HepG2 (cell line): Measurements from ENCODE around the gene MAGI1. TPM values are rescaled to one million over a fixed set of nuclear protein-coding genes. Genes with fewer than 3 reads are reported as not detected.

Experiments
- ATAC-seq: fragments of 200-7000 bp; cut with Tn5 transposase; 3 replicates; pipeline ENCODE4 v1.9.1; 2020; ENCODE audit warnings: mild to moderate bottlenecking, moderate library complexity
- BruUV-seq: library from RNA; stranded (reverse); fragments of 400-500 nt; replicated peaks from 2 replicates; lab custom pipeline; 2021; lab: Mats Ljungman, UMichigan
- CTCF ChIA-PET: fragments of 300-600 bp; formaldehyde crosslinking; extraction: SDS; loops from one replicate; lab custom pipeline; 2021; ENCODE audit warnings: low total read pairs, inconsistent platforms, low intra/inter-chr PET ratio; lab: Yijun Ruan, JAX
- POLR2A ChIA-PET: fragments of 350-600 bp; sonication (Branson Sonifier 250); formaldehyde crosslinking; loops from one replicate; lab custom pipeline; 2020; ENCODE audit warnings: antibody characterized with exemption, inconsistent platforms; lab: Yijun Ruan, JAX
- DNase-seq: peaks from one replicate; pipeline ENCODE4 v3.0.0-alpha.2; 2015; ENCODE audit warnings: low spot score
- FAIRE-seq: peaks from 3 replicates; lab custom pipeline; 2011; peaks lifted over from hg19 to GRCh38; lab: Jason Lieb, UNC
- H2AFZ ChIP-seq: one replicate; pipeline ENCODE4 v1.6.1; 2011; ENCODE audit warnings: low read length, inconsistent platforms
- H3K27ac ChIP-seq: fragments of 300-600 bp; 3 replicates; pipeline ENCODE4 v1.8.0; 2011; ENCODE audit warnings: mixed run types, mild to moderate bottlenecking, mixed read lengths, low read length, inconsistent platforms; ENCODE audit not compliant: insufficient read depth; ENCODE audit errors: extremely low read length
- H3K27me3 ChIP-seq, 2 experiments: fragments of 200-600 bp in 1 of 2; 2 replicates in 1 of 2; 3 replicates in 1 of 2; pipeline versions ENCODE4 v1.6.0 to v1.8.0; 2011; ENCODE audit warnings: low read length in 2 of 2, mild to moderate bottlenecking in 2 of 2, moderate library complexity in 2 of 2, inconsistent platforms in 1 of 2; ENCODE audit not compliant: insufficient read depth in 2 of 2, control insufficient read depth in 1 of 2
- H3K36me3 ChIP-seq, 2 experiments: fragments of 200-600 bp in 1 of 2; replicated peaks in 1 of 2; 2 replicates in 1 of 2; 3 replicates in 1 of 2; pipeline versions ENCODE4 v1.5.1 to v1.8.0; 2011; ENCODE audit warnings: low read length in 2 of 2, inconsistent platforms in 1 of 2; ENCODE audit not compliant: insufficient read depth in 2 of 2, control insufficient read depth in 1 of 2
- H3K4me1 ChIP-seq: 2 replicates; pipeline ENCODE4 v1.5.1; 2012; ENCODE audit warnings: low read length, inconsistent platforms; ENCODE audit not compliant: insufficient read depth
- H3K4me2 ChIP-seq: 2 replicates; pipeline ENCODE4 v1.6.0; 2011; ENCODE audit warnings: low read depth, low read length, inconsistent platforms
- H3K4me3 ChIP-seq, 3 experiments: fragments of 200-600 bp in 1 of 3; sonication (generic), shearing (Covaris generic) in 1 of 3; replicated peaks in 1 of 3; 2 replicates each; pipeline ENCODE4 v1.5.1; 2011 to 2016; ENCODE audit warnings: low read length in 3 of 3, inconsistent platforms in 2 of 3, low read depth in 2 of 3, mild to moderate bottlenecking in 2 of 3, control low read depth in 1 of 3, mixed read lengths in 1 of 3; ENCODE audit not compliant: insufficient read depth in 1 of 3
- H3K79me2 ChIP-seq: one replicate; pipeline ENCODE4 v1.6.1; 2011; ENCODE audit warnings: low read length, inconsistent platforms; ENCODE audit not compliant: insufficient read depth
- H3K9ac ChIP-seq: 2 replicates; pipeline ENCODE4 v1.6.0; 2011; ENCODE audit warnings: mild to moderate bottlenecking, low read depth, low read length, inconsistent platforms; ENCODE audit not compliant: insufficient read depth
- H3K9me3 ChIP-seq: 2 replicates; pipeline ENCODE4 v1.5.1; 2012; ENCODE audit warnings: mild to moderate bottlenecking, low read length
- H4K20me1 ChIP-seq: 2 replicates; pipeline ENCODE4 v1.6.0; 2011; ENCODE audit warnings: inconsistent platforms, mild to moderate bottlenecking, low read length, moderate library complexity; ENCODE audit not compliant: insufficient read depth
- AGO2 ChIP-seq: fragments of 200-400 bp; formaldehyde crosslinking; optimal IDR thresholded peaks from 2 replicates; pipeline ENCODE3; 2017; ENCODE audit warnings: mild to moderate bottlenecking, low read depth, low read length, moderate library complexity
- NBN ChIP-seq: fragments of 450-650 bp; conservative IDR thresholded peaks from 2 replicates; pipeline ENCODE4 v1.6.1; 2017
- ZNF501 ChIP-seq: sonication (generic); formaldehyde crosslinking; IDR thresholded peaks from 2 replicates; pipeline ENCODE4 v1.5.1; 2020; ENCODE audit warnings: mild to moderate bottlenecking, moderate library complexity, missing genetic modification reagents
- WGBS: methylation state at CpG from one replicate; pipeline ENCODE4 v1.1.6; 2017; ENCODE audit warnings: low lambda C conversion rate; 5-methylcytosine and 5-hydroxymethylcytosine counted together
- in situ Hi-C: cut with HindIII; loops from 2 replicates; pipeline ENCODE4 v1.10.0; 2017; ENCODE audit warnings: low pct_unique_long_range_greater_than_20kb; ENCODE audit not compliant: extremely low pct_ligation_motif_present
- intact Hi-C: fragments of 100-400 bp; cut with micrococcal nuclease; formaldehyde crosslinking; loops from one replicate; pipeline ENCODE4 v1.10.0; 2022; ENCODE audit not compliant: unreplicated experiment
- polyA plus RNA-seq, 8 experiments: library from polyadenylated mRNA; depleted of rRNA in 3 of 8; stranded (reverse) in 7 of 8; unstranded in 1 of 8; fragments of >200 nt; fragmentation: Illumina TruSeq in 4 of 8; extraction: Trizol in 4 of 8; gene quantifications; 2 replicates each; pipeline versions ENCODE4 v1.2.1 to v1.2.3, GENCODE V29; 2011 to 2016; ENCODE audit warnings: low read depth in 4 of 8, missing spikeins in 1 of 8, mixed read lengths in 1 of 8; ENCODE audit not compliant: insufficient read depth in 1 of 8
- total RNA-seq, 5 experiments: library from RNA; depleted of rRNA; stranded (reverse); fragments of >200 nt; fragmentation: Illumina TruSeq; extraction: Trizol; gene quantifications; 2 replicates each; pipeline ENCODE4 v1.2.3, GENCODE V29; 2016; ENCODE audit warnings: low read depth in 1 of 5
- TF ChIP-seq, protein P1 (sequence below): sonication (generic); formaldehyde crosslinking; IDR thresholded peaks from 2 replicates; pipeline ENCODE4 v1.4.0; 2020; ENCODE audit warnings: missing genetic modification reagents

The MAGI1 gene
- total and polyA plus RNA-seq, 2 of the 13 experiments (the other 11 are each of a cell fraction or from before 2014, with no cell fraction given) = 22.2 to 26.0 TPM

- TF ChIP-seq ZNF501 (CRISPR knock-in tag) = no peak
Observed at GRCh38 chr3:65361448-65361847, 677.3 kb downstream of the MAGI1 start (continued).

DNA sequence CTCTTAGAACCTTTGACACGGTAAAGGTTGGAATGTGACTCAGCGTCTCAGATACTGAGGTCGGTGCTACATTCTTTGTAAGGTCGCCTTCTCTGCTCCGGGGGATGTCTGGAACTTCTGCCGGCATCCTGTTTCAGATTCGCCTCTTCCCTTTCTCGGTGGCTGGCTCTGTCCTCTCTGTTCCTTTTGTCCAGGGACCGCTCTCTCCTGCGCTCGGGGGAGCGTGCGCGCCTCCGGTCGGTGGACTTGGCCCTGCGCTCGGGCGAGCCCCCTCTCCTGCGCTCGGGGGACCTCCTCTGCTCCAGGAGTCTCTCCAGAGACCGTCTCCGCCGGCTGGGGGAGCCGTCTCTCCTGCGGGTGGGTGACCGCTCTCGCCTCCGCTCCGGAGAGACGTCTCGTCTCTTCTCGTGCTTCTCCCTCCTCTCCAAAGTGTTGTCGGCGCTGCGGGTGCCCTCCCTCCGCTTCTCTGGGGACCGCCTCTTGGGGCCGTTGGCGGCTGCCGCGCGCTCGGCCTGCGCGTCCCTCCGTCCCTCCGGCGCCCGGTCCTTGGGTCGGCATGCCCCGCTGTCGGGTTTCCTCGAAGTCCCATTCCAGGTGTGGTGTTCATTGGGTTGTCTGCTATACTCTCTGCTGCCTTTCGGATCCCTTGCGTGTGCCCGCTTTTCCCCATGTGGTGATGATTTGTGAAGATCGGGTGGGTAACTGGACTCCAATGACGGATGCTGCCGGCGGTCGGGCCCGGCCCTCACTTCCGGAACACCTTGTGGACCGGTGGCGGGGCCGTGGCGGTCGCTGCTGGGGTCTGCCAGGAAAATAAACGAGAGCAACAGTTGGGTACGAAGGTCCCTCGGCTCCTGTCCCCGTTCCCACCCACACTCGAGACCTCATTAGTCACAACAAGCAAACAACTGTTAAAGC is 682.1 kb downstream of the MAGI1 start:
- FAIRE-seq = no peak
- H3K9ac ChIP-seq = no peak overlapping the region
- no TSS peak for BruUV-seq
- ChIA-PET POLR2A (no interaction called here), CTCF (no interaction called here)
- H3K79me2 ChIP-seq = no peaks in the 10 kb centered on the region
- no peak for DNase-seq
- H2AFZ ChIP-seq = no peak overlapping the region
- H3K4me3 ChIP-seq = no peak overlapping the region
- H3K4me1 ChIP-seq = no peaks in the 10 kb centered on the region
- no peak; the same call in 2 of the 3 replicates for ATAC-seq
- H4K20me1 ChIP-seq = no peaks in the 10 kb centered on the region
- H3K9me3 ChIP-seq = no peaks in the 10 kb centered on the region
- in situ Hi-C loops = no loop called here
- no peak overlapping the region for H3K27ac ChIP-seq
- no peaks in the 10 kb centered on the region for H3K27me3 ChIP-seq
- TF ChIP-seq AGO2 = peak; percentile 77
- TF ChIP-seq, protein P1, sequence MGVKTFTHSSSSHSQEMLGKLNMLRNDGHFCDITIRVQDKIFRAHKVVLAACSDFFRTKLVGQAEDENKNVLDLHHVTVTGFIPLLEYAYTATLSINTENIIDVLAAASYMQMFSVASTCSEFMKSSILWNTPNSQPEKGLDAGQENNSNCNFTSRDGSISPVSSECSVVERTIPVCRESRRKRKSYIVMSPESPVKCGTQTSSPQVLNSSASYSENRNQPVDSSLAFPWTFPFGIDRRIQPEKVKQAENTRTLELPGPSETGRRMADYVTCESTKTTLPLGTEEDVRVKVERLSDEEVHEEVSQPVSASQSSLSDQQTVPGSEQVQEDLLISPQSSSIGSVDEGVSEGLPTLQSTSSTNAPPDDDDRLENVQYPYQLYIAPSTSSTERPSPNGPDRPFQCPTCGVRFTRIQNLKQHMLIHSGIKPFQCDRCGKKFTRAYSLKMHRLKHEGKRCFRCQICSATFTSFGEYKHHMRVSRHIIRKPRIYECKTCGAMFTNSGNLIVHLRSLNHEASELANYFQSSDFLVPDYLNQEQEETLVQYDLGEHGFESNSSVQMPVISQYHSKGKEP (CRISPR knock-in tag) = no peak
- TF ChIP-seq NBN = no peak
- intact Hi-C loops = no loop called here
- H3K4me2 ChIP-seq = no peak overlapping the region
- WGBS = 99% methylated on average over 74 of the region's 74 CpGs
- peaks cover 10 to 37% of the 10 kb centered on the region in 2 experiments; a peak in 4 of 5 replicates for H3K36me3 ChIP-seq
